GM12878 (cell line): Measurements from ENCODE around the gene ATG4B. TPM values are rescaled to one million over a fixed set of nuclear protein-coding genes. Genes with fewer than 3 reads are reported as not detected.

Experiments used
- ATAC-seq: fragments of 200-7000 bp; cut with Tn5 transposase; 3 replicates; pipeline ENCODE4 v1.9.1; 2020; ENCODE audit warnings: mild to moderate bottlenecking, moderate library complexity
- BruUV-seq: library from RNA; stranded (reverse); fragments of 400-500 nt; replicated peaks from 2 replicates; lab custom pipeline; 2021; lab: Mats Ljungman, UMichigan
- CTCF ChIA-PET: fragments of 300-600 bp; sonication (Branson Sonifier 250); formaldehyde crosslinking; extraction: SDS; loops from one replicate; lab custom pipeline; 2021; ENCODE audit warnings: inconsistent platforms; lab: Yijun Ruan, JAX
- POLR2A ChIA-PET: fragments of 350-600 bp; formaldehyde crosslinking; extraction: SDS; loops from one replicate; lab custom pipeline; 2021; ENCODE audit warnings: inconsistent platforms; lab: Charles Lee
- RAD21 ChIA-PET: fragments of 300-600 bp; sonication (Branson Sonifier 250); formaldehyde crosslinking; loops from one replicate; lab custom pipeline; 2023; ENCODE audit warnings: antibody characterized with exemption; ENCODE audit not compliant: unreplicated experiment; lab: Charles Lee
- SMC1A ChIA-PET: fragments of 300-600 bp; sonication (Branson Sonifier 250); formaldehyde crosslinking; loops from one replicate; lab custom pipeline; 2023; ENCODE audit not compliant: unreplicated experiment, uncharacterized antibody; lab: Charles Lee
- DNase-seq: peaks from one replicate; pipeline ENCODE4 v3.0.0-alpha.2; 2011; ENCODE audit warnings: low read depth, low spot score
- FAIRE-seq: peaks from 3 replicates; lab custom pipeline; 2011; peaks lifted over from hg19 to GRCh38; lab: Jason Lieb, UNC
- H2AFZ ChIP-seq: 2 replicates; pipeline ENCODE4 v1.6.0; 2011; ENCODE audit warnings: low read depth, low read length, control low read depth; ENCODE audit not compliant: control insufficient read depth
- H3K27ac ChIP-seq: 2 replicates; pipeline ENCODE4 v1.5.1; 2011; ENCODE audit warnings: control low read depth; ENCODE audit not compliant: control insufficient read depth, insufficient read depth
- H3K27me3 ChIP-seq, 2 experiments: replicated peaks in 1 of 2; 2 replicates each; pipeline versions ENCODE4 v1.6.0 to v1.6.1; 2011; ENCODE audit warnings: low read length in 1 of 2; ENCODE audit not compliant: control insufficient read depth in 2 of 2, insufficient read depth in 2 of 2
- H3K36me3 ChIP-seq, 2 experiments: 2 replicates each; pipeline ENCODE4 v1.5.1; 2011; ENCODE audit warnings: low read length in 1 of 2; ENCODE audit not compliant: control insufficient read depth in 2 of 2, insufficient read depth in 2 of 2
- H3K4me1 ChIP-seq: 2 replicates; pipeline ENCODE4 v1.6.1; 2011; ENCODE audit warnings: mild to moderate bottlenecking, low read length, moderate library complexity, mixed read lengths; ENCODE audit not compliant: control insufficient read depth, insufficient read depth
- H3K4me2 ChIP-seq: 2 replicates; pipeline ENCODE4 v1.6.0; 2011; ENCODE audit warnings: control low read depth; ENCODE audit not compliant: control insufficient read depth, insufficient read depth
- H3K4me3 ChIP-seq: fragments of 200-600 bp; sonication (generic); 2 replicates; pipeline ENCODE4 v1.5.1; 2016
- H3K79me2 ChIP-seq: 2 replicates; pipeline ENCODE4 v1.6.0; 2011; ENCODE audit warnings: low read length; ENCODE audit not compliant: control insufficient read depth, insufficient read depth
- H3K9ac ChIP-seq: 2 replicates; pipeline ENCODE4 v1.8.0; 2011; ENCODE audit warnings: low read length, control low read depth, mixed read lengths; ENCODE audit not compliant: control insufficient read depth, insufficient read depth
- H3K9me3 ChIP-seq: replicated peaks from 3 replicates; pipeline ENCODE4 v1.5.1; 2011; ENCODE audit warnings: mild to moderate bottlenecking, low read length; ENCODE audit not compliant: control insufficient read depth, insufficient read depth
- H4K20me1 ChIP-seq: 2 replicates; pipeline ENCODE4 v1.6.0; 2011; ENCODE audit not compliant: control insufficient read depth, insufficient read depth
- BACH1 ChIP-seq: fragments of 450-650 bp; IDR thresholded peaks from 2 replicates; pipeline ENCODE4 v1.6.1; 2017; ENCODE audit warnings: mild to moderate bottlenecking, borderline replicate concordance
- BMI1 ChIP-seq: fragments of 450-650 bp; IDR thresholded peaks from 2 replicates; pipeline ENCODE4 v1.6.1; 2016; ENCODE audit warnings: mild to moderate bottlenecking, moderate library complexity, borderline replicate concordance
- ESRRA ChIP-seq: IDR thresholded peaks from 2 replicates; pipeline ENCODE4 v1.6.1; 2012; ENCODE audit warnings: mild to moderate bottlenecking, low read length, improper control_type of control experiment
- FOS ChIP-seq: IDR thresholded peaks from 3 replicates; pipeline ENCODE4 v1.6.1; 2011; ENCODE audit warnings: borderline replicate concordance; ENCODE audit not compliant: insufficient read length; ENCODE audit errors: extremely low read depth
- NFYA ChIP-seq: IDR thresholded peaks from 2 replicates; pipeline ENCODE4 v1.6.1; 2011; ENCODE audit warnings: low read depth, mild to moderate bottlenecking, low read length, improper control_type of control experiment, borderline replicate concordance
- NFYB ChIP-seq: IDR thresholded peaks from 2 replicates; pipeline ENCODE4 v1.6.1; 2011; ENCODE audit warnings: low read depth, mild to moderate bottlenecking, low read length, improper control_type of control experiment, moderate library complexity; ENCODE audit not compliant: insufficient read depth
- NKRF ChIP-seq: fragments of 450-650 bp; conservative IDR thresholded peaks from 2 replicates; pipeline ENCODE4 v1.6.1; 2017; ENCODE audit warnings: mild to moderate bottlenecking, moderate library complexity
- NR2C2 ChIP-seq: IDR thresholded peaks from 2 replicates; pipeline ENCODE4 v1.6.1; 2011; ENCODE audit warnings: borderline replicate concordance, low read depth; ENCODE audit not compliant: control insufficient read depth, insufficient read length
- PML ChIP-seq: IDR thresholded peaks from 2 replicates; pipeline ENCODE4 v1.6.1; 2012; ENCODE audit warnings: low read length, inconsistent platforms
- POLR2AphosphoS2 ChIP-seq: IDR thresholded peaks from 2 replicates; pipeline ENCODE4 v1.6.1; 2011; ENCODE audit warnings: low read depth, mild to moderate bottlenecking, low read length, improper control_type of control experiment, moderate library complexity
- RAD21 ChIP-seq: IDR thresholded peaks from 2 replicates; pipeline ENCODE4 v1.6.1; 2011; ENCODE audit warnings: mild to moderate bottlenecking, low read depth, low read length, moderate library complexity; ENCODE audit not compliant: insufficient read depth
- SKIL ChIP-seq: fragments of 450-650 bp; IDR thresholded peaks from 2 replicates; pipeline ENCODE4 v1.6.1; 2017; ENCODE audit warnings: mild to moderate bottlenecking, low read depth, inconsistent platforms; ENCODE audit not compliant: poor library complexity, severe bottlenecking
- SMAD5 ChIP-seq: IDR thresholded peaks from 2 replicates; pipeline ENCODE4 v1.6.1; 2016; ENCODE audit warnings: antibody characterized with exemption, low read depth
- SMARCA5 ChIP-seq: fragments of 450-650 bp; IDR thresholded peaks from 2 replicates; pipeline ENCODE4 v1.6.1; 2017; ENCODE audit warnings: mild to moderate bottlenecking
- SUPT20H ChIP-seq: IDR thresholded peaks from 2 replicates; pipeline ENCODE4 v1.6.1; 2011; ENCODE audit warnings: low read depth, mild to moderate bottlenecking, low read length, moderate library complexity, borderline replicate concordance; ENCODE audit not compliant: control insufficient read depth
- TAF1 ChIP-seq: IDR thresholded peaks from 2 replicates; pipeline ENCODE4 v1.6.1; 2011; ENCODE audit warnings: mild to moderate bottlenecking, low read depth, low read length, borderline replicate concordance
- WGBS: methylation state at CpG from one replicate; pipeline ENCODE4 v1.1.6; 2016; ENCODE audit warnings: low lambda C conversion rate; ENCODE audit not compliant: insufficient replicate concordance, insufficient coverage; ENCODE audit errors: missing lambda C conversion rate; 5-methylcytosine and 5-hydroxymethylcytosine counted together
- in situ Hi-C: fragments of 300-500 bp; cut with MboI; formaldehyde crosslinking; loops from 9 replicates; pipeline ENCODE4 v1.14.3; 2018; ENCODE audit warnings: mixed read lengths
- intact Hi-C: fragments of 100-400 bp; cut with micrococcal nuclease; formaldehyde crosslinking; loops from one replicate; pipeline ENCODE4 v1.14.2; 2022; ENCODE audit not compliant: unreplicated experiment
- polyA plus RNA-seq, 11 experiments: library from polyadenylated mRNA; depleted of rRNA in 4 of 11; unstranded in 6 of 11; stranded (reverse) in 5 of 11; fragments of >200 nt; fragmentation: Nextera tagmentation in 4 of 11; fragmentation: Illumina TruSeq in 1 of 11; extraction: Ambion mirVana in 4 of 11; extraction: Trizol in 1 of 11; gene quantifications; 1 replicate in 1 of 11; 2 replicates in 10 of 11; pipeline versions ENCODE4 v1.2.1 to v1.2.3, GENCODE V29; 2011 to 2016; ENCODE audit warnings: inconsistent platforms in 2 of 11, missing spikeins in 2 of 11, low read depth in 1 of 11
- total RNA-seq, 4 experiments: library from RNA; depleted of rRNA in 3 of 4; stranded (reverse); fragments of >200 nt in 3 of 4; fragmentation: Illumina TruSeq in 1 of 4; extraction: Trizol in 1 of 4; gene quantifications; 2 replicates each; pipeline versions ENCODE4 v1.2.1 to v1.2.3, GENCODE V29; 2013 to 2021
- TF ChIP-seq, protein P1 (sequence below), 3 experiments: IDR thresholded peaks in 2 of 3; conservative IDR thresholded peaks in 1 of 3; 2 replicates each; pipeline ENCODE4 v1.5.1; 2011; ENCODE audit warnings: low read depth in 3 of 3, low read length in 3 of 3, mild to moderate bottlenecking in 3 of 3, control low read depth in 2 of 3, moderate library complexity in 2 of 3, inconsistent platforms in 1 of 3, mixed read lengths in 1 of 3; ENCODE audit not compliant: control insufficient read depth in 2 of 3, insufficient read depth in 1 of 3; ENCODE audit errors: extremely low read depth in 1 of 3

The ATG4B gene
- total and polyA plus RNA-seq, 10 of the 15 experiments (the other 5 are each of a cell fraction or from before 2014, with no cell fraction given): 5.8 to 84.1 (median 64.9) TPM

GRCh38 chr2:241645915-241646645 lies 8.6 kb downstream of the ATG4B start:
- SMC1A ChIA-PET: interaction anchor here (1.1 kb wide), 1 partner anchor 13 kb away, joined by 3 read pairs; no protein-coding TSS in a partner anchor
- DNase-seq: no peak
- WGBS: 98% methylated on average over 14 of the region's 14 CpGs
- intact Hi-C loops: no loop called here
- peaks cover 2% of the 10 kb centered on the region in 2 experiments; a peak in 2 of 4 replicates for H3K36me3 ChIP-seq
- no peak overlapping the region for H3K27ac ChIP-seq
- no peaks in the 10 kb centered on the region for H3K4me1 ChIP-seq
- FAIRE-seq: no peak
- H2AFZ ChIP-seq: no peak overlapping the region
- no peak for ATAC-seq
- H3K4me2 ChIP-seq: no peak overlapping the region
- RAD21 ChIA-PET: interaction anchor here (0.5 kb wide), 1 partner anchor 12 kb away, joined by 3 read pairs; no protein-coding TSS in a partner anchor
- CTCF ChIA-PET: no interaction called here
- no peaks in the 10 kb centered on the region; the same call in 1 of the 2 replicates for H4K20me1 ChIP-seq
- no peak overlapping the region for H3K4me3 ChIP-seq
- no TSS peak for BruUV-seq
- H3K9ac ChIP-seq: no peak overlapping the region
- in situ Hi-C loops: no loop called here
- no peaks in the 10 kb centered on the region for H3K27me3 ChIP-seq
- H3K9me3 ChIP-seq: no peaks in the 10 kb centered on the region
- POLR2A ChIA-PET: no interaction called here
- peaks cover 29% of the 10 kb centered on the region for H3K79me2 ChIP-seq
- TF ChIP-seq SMAD5 (no peak), PML (no peak), RAD21 (no peak), ESRRA (no peak), SKIL (no peak), BMI1 (no peak), NKRF (no peak), FOS (no peak), POLR2AphosphoS2 (no peak), SMARCA5 (no peak), TAF1 (no peak), NFYB (no peak), NR2C2 (no peak), BACH1 (no peak), NFYA (no peak), SUPT20H (no peak)
- TF ChIP-seq, protein P1, sequence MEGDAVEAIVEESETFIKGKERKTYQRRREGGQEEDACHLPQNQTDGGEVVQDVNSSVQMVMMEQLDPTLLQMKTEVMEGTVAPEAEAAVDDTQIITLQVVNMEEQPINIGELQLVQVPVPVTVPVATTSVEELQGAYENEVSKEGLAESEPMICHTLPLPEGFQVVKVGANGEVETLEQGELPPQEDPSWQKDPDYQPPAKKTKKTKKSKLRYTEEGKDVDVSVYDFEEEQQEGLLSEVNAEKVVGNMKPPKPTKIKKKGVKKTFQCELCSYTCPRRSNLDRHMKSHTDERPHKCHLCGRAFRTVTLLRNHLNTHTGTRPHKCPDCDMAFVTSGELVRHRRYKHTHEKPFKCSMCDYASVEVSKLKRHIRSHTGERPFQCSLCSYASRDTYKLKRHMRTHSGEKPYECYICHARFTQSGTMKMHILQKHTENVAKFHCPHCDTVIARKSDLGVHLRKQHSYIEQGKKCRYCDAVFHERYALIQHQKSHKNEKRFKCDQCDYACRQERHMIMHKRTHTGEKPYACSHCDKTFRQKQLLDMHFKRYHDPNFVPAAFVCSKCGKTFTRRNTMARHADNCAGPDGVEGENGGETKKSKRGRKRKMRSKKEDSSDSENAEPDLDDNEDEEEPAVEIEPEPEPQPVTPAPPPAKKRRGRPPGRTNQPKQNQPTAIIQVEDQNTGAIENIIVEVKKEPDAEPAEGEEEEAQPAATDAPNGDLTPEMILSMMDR (IDR thresholded peaks at IDR 0.05 in 2 of 3, conservative IDR thresholded peaks at IDR 0.05 in 1 of 3; ENCODE audit: control insufficient read depth in 2 of 3, extremely low read depth in 1 of 3, insufficient read depth in 1 of 3, low read depth in 3 of 3, low read length in 3 of 3): no peak
